ENCODE results near the gene TLE5. TPM values are rescaled to one million over a fixed set of nuclear protein-coding genes. Genes with fewer than 3 reads are reported as not detected.

TLE5 gene
- total RNA-seq, 1 experiment from 2014 or later = 170 TPM

DNA sequence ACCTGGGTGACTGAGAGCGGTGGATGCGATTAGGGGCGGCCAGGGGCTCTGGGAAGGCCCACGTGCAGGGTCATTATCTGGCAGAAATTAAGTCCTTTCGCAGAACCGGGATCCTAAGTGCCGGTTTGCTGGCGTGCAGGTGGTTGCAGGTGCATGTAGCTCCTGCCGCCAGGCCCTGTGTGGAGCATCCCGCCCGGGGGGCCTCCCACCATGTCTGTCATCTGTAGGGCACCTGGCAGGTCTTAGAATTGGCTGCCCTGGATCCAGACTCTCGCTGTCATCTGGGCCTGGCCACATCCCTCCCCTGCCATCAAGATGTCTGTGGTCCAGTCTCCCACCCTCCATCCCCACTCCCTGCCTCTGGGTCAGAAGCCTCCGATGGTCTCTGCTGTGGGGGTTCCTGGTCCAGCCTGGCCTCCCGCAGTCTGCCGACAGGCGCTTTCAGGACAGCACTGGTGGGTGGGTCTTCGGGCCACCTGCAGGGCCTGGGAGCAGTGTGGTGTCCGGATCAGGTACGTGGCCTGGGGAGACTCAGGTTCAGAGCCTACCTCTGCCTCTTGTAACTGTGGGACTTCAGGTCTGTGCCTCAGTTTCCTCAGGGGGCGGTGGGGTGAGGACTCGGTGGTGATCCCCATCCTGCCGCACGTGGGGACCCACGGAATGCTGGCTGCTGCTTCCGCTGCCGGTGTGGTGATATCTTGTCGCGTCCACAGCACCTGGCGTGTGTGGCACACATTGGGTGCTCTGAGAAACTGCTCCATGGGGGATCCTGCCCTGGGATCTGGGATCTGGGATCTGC, 37.3 kb upstream of the TLE5 start:
- Mint-ChIP-seq H3K27me3 (ENCODE audit: unreplicated experiment) (no peaks in the 10 kb centered on the region), H3K4me3 (ENCODE audit: low read depth, unreplicated experiment) (no peak overlapping the region), H3K27ac (ENCODE audit: unreplicated experiment) (no peak overlapping the region), H3K9me3 (ENCODE audit: low read depth, unreplicated experiment) (no peaks in the 10 kb centered on the region), H3K36me3 (ENCODE audit: insufficient read depth, unreplicated experiment) (peaks cover 18% of the 10 kb centered on the region), H3K4me1 (ENCODE audit: low read depth, unreplicated experiment) (no peaks in the 10 kb centered on the region)
- no TSS peak for BruUV-seq (replicated peaks)
- intact Hi-C loops (cut with micrococcal nuclease; ENCODE audit: unreplicated experiment) = no loop called here
- CTCF ChIA-PET = no interaction called here
- no peak for DNase-seq
- TF ChIP-seq, protein P1, sequence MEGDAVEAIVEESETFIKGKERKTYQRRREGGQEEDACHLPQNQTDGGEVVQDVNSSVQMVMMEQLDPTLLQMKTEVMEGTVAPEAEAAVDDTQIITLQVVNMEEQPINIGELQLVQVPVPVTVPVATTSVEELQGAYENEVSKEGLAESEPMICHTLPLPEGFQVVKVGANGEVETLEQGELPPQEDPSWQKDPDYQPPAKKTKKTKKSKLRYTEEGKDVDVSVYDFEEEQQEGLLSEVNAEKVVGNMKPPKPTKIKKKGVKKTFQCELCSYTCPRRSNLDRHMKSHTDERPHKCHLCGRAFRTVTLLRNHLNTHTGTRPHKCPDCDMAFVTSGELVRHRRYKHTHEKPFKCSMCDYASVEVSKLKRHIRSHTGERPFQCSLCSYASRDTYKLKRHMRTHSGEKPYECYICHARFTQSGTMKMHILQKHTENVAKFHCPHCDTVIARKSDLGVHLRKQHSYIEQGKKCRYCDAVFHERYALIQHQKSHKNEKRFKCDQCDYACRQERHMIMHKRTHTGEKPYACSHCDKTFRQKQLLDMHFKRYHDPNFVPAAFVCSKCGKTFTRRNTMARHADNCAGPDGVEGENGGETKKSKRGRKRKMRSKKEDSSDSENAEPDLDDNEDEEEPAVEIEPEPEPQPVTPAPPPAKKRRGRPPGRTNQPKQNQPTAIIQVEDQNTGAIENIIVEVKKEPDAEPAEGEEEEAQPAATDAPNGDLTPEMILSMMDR (IDR thresholded peaks at IDR 0.05; ENCODE audit: unreplicated experiment) = no peak

DNA sequence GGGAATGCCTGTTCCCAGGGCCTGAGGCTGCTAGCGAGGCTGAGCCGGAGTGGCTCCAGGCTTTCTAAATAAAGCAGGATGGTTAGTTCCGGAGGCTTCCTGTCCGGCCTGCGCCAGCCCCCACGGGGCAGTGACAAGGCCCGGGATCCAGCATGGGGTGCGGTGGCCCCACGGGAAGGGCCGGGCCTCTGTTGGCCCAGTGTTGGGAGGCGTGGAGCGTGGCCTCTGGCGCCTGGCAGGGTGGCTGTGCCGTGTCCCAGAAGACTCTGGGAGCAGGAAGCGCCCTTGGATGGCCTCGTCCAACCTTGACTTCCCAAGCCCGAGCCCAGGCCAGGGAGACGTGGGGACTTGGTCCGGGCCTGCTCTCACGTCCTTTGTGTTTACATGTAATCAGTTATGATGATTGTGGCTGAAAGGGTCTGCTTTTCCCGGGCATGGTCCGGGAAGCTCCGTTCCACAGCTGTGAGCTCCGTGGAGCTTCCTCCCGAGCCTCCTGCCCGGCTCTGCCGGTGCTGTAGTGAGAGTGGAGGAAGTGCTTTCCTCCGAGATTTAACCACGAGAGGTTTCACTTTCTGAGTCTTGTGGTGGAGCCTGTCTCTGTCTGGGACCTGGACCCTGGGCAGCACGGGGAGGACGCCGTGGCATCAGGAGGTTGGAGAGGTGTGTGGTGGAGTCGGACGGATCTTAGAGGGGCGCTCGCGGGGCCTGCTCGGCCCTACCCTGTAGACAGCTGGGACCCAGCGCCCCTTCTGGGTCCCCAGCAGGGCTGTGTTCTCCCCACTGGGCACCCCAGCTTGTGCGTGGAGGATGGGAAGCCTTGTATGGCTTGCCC, 36.4 kb upstream of the TLE5 start:
- TF ChIP-seq, protein P1 (IDR thresholded peaks at IDR 0.05; ENCODE audit: unreplicated experiment) = no peak
- Mint-ChIP-seq H3K9me3 (ENCODE audit: low read depth, unreplicated experiment) (no peaks in the 10 kb centered on the region), H3K4me3 (ENCODE audit: low read depth, unreplicated experiment) (no peak overlapping the region), H3K36me3 (ENCODE audit: insufficient read depth, unreplicated experiment) (peaks cover 16% of the 10 kb centered on the region), H3K4me1 (ENCODE audit: low read depth, unreplicated experiment) (no peaks in the 10 kb centered on the region), H3K27me3 (ENCODE audit: unreplicated experiment) (no peaks in the 10 kb centered on the region), H3K27ac (ENCODE audit: unreplicated experiment) (no peak overlapping the region)
- CTCF ChIA-PET = no interaction called here
- no peak for DNase-seq
- BruUV-seq (replicated peaks) = no TSS peak
- intact Hi-C loops (cut with micrococcal nuclease; ENCODE audit: unreplicated experiment) = no loop called here

DNA sequence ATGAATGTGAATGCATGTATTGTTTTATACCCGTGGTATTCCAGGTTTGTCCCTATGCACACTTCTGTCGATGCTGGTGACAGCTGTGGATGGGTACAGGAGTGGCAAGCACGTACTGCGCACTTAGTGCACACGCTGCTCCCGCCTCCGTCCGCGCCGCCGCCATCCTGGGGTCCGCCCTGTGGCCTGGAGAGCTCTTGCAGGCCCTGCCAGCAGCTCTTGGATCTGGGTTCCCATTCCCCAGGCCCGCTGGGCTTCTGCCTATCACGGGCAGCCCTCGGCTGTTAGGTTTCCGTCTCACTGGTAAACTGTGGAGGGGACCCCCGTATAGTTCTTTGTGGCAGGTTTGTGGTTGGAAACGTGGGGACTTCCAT, 35.8 kb upstream of the TLE5 start:
- intact Hi-C loops (cut with micrococcal nuclease; ENCODE audit: unreplicated experiment) = no loop called here
- no TSS peak for BruUV-seq (replicated peaks)
- Mint-ChIP-seq H3K36me3 (ENCODE audit: insufficient read depth, unreplicated experiment) (peaks cover 16% of the 10 kb centered on the region), H3K27ac (ENCODE audit: unreplicated experiment) (no peak overlapping the region), H3K4me1 (ENCODE audit: low read depth, unreplicated experiment) (no peaks in the 10 kb centered on the region), H3K4me3 (ENCODE audit: low read depth, unreplicated experiment) (no peak overlapping the region), H3K9me3 (ENCODE audit: low read depth, unreplicated experiment) (no peaks in the 10 kb centered on the region), H3K27me3 (ENCODE audit: unreplicated experiment) (no peaks in the 10 kb centered on the region)
- DNase-seq = no peak
- CTCF ChIA-PET = no interaction called here
- TF ChIP-seq, protein P1 (IDR thresholded peaks at IDR 0.05; ENCODE audit: unreplicated experiment) = no peak

DNA sequence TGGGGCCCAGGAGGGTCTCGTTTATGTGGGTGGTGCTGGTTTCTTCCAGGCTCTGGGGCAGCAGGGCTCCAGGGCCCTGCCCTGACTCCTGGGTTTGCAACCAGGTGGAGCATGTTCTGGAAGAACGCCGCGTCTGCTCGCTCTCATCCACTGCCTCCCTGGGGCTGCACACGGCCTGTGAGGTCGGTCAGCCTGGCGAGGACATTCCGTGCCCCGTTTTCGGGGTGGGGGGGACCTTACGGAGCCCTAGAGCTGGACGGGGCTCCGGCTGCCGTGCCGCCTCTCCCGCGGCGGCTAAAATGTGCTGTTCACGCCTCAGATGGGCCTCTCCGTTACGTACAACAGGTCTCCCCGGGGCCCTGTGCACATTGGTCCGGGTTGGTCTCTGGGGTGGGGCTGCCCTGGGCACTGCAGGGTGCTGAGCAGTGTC, 35.2 kb upstream of the TLE5 start:
- Mint-ChIP-seq H3K27me3 (ENCODE audit: unreplicated experiment) (no peaks in the 10 kb centered on the region), H3K27ac (ENCODE audit: unreplicated experiment) (no peak overlapping the region), H3K4me1 (ENCODE audit: low read depth, unreplicated experiment) (no peaks in the 10 kb centered on the region), H3K4me3 (ENCODE audit: low read depth, unreplicated experiment) (no peak overlapping the region), H3K36me3 (ENCODE audit: insufficient read depth, unreplicated experiment) (peaks cover 16% of the 10 kb centered on the region), H3K9me3 (ENCODE audit: low read depth, unreplicated experiment) (no peaks in the 10 kb centered on the region)
- TF ChIP-seq, protein P1 (IDR thresholded peaks at IDR 0.05; ENCODE audit: unreplicated experiment) = no peak
- CTCF ChIA-PET = no interaction called here
- no TSS peak for BruUV-seq (replicated peaks)
- no peak for DNase-seq
- intact Hi-C loops (cut with micrococcal nuclease; ENCODE audit: unreplicated experiment) = no loop called here
